Calu3 (cell line): Measurements from ENCODE around the gene SHH. TPM values are rescaled to one million over a fixed set of nuclear protein-coding genes. Genes with fewer than 3 reads are reported as not detected.
"Not testable (repeated sequence)": the region's sequence is repeated elsewhere in the genome, so short reads cannot be mapped to it uniquely, and the experiment has no call there.

Experiments
- BruUV-seq: library from RNA; stranded (reverse); fragments of 400-500 nt; replicated peaks from 2 replicates; lab custom pipeline; 2021; lab: Mats Ljungman, UMichigan
- CTCF ChIA-PET: fragments of 300-600 bp; sonication (Branson Sonifier 250); formaldehyde crosslinking; loops from one replicate; lab custom pipeline; 2022; ENCODE audit warnings: antibody characterized with exemption; lab: Charles Lee
- DNase-seq: peaks from one replicate; pipeline ENCODE4 v3.0.0; 2022
- H3K27ac Mint-ChIP-seq: one replicate; pipeline ENCODE4 v1.8.0; 2022; ENCODE audit warnings: mixed read lengths; ENCODE audit not compliant: unreplicated experiment
- H3K27me3 Mint-ChIP-seq: one replicate; pipeline ENCODE4 v1.8.0; 2022; ENCODE audit warnings: mixed read lengths; ENCODE audit not compliant: unreplicated experiment
- H3K36me3 Mint-ChIP-seq: one replicate; pipeline ENCODE4 v1.8.0; 2022; ENCODE audit warnings: mild to moderate bottlenecking, moderate library complexity, mixed read lengths; ENCODE audit not compliant: insufficient read depth, unreplicated experiment
- H3K4me1 Mint-ChIP-seq: one replicate; pipeline ENCODE4 v1.8.0; 2022; ENCODE audit warnings: mild to moderate bottlenecking, low read depth, mixed read lengths; ENCODE audit not compliant: unreplicated experiment
- H3K4me3 Mint-ChIP-seq: one replicate; pipeline ENCODE4 v1.8.0; 2022; ENCODE audit warnings: mild to moderate bottlenecking, low read depth, moderate library complexity, mixed read lengths; ENCODE audit not compliant: unreplicated experiment
- H3K9me3 Mint-ChIP-seq: one replicate; pipeline ENCODE4 v1.8.0; 2022; ENCODE audit warnings: low read depth, mixed read lengths; ENCODE audit not compliant: unreplicated experiment
- intact Hi-C: fragments of 100-400 bp; cut with micrococcal nuclease; formaldehyde crosslinking; loops from one replicate; pipeline ENCODE4 v1.10.0; 2022; ENCODE audit not compliant: unreplicated experiment
- total RNA-seq: library from RNA; stranded (reverse); gene quantifications from 2 replicates; pipeline ENCODE4 v1.2.3, GENCODE V29; 2022
- TF ChIP-seq, protein P1 (sequence below): fragments of 200-600 bp; IDR thresholded peaks from one replicate; pipeline ENCODE4 v1.8.0; 2022; ENCODE audit warnings: antibody characterized with exemption; ENCODE audit not compliant: unreplicated experiment

SHH gene
- total RNA-seq, 1 experiment from 2014 or later: 1.1 TPM

DNA sequence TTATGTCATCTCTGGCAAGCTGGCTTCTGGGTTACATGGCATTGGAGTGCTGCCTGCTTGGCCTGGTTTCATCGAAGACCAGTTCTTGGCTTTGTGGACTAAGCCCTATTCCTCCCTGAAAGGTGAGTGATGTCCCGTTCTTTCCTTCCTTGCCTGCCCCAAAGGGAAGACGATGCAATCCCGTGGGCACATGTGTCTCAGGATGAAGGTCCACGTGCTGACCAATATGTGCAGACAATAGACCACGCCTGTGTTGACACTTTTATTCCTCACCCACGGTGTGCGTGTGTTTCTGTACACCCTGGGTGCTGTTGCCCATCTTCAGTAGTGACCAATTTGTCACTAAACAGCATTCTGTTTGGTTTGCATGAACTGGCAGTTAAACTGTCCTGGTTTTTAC is 28.6 kb upstream of the SHH start:
- intact Hi-C loops: loop anchor here (5.0 kb wide), 1 partner anchor 311 kb away; no protein-coding TSS in a partner anchor
- TF ChIP-seq, protein P1, sequence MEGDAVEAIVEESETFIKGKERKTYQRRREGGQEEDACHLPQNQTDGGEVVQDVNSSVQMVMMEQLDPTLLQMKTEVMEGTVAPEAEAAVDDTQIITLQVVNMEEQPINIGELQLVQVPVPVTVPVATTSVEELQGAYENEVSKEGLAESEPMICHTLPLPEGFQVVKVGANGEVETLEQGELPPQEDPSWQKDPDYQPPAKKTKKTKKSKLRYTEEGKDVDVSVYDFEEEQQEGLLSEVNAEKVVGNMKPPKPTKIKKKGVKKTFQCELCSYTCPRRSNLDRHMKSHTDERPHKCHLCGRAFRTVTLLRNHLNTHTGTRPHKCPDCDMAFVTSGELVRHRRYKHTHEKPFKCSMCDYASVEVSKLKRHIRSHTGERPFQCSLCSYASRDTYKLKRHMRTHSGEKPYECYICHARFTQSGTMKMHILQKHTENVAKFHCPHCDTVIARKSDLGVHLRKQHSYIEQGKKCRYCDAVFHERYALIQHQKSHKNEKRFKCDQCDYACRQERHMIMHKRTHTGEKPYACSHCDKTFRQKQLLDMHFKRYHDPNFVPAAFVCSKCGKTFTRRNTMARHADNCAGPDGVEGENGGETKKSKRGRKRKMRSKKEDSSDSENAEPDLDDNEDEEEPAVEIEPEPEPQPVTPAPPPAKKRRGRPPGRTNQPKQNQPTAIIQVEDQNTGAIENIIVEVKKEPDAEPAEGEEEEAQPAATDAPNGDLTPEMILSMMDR: no peak
- no TSS peak for BruUV-seq
- Mint-ChIP-seq H3K36me3 (peaks cover 5% of the 10 kb centered on the region), H3K4me3 (no peak overlapping the region), H3K27me3 (no peaks in the 10 kb centered on the region), H3K27ac (no peak overlapping the region), H3K4me1 (peaks cover 12% of the 10 kb centered on the region), H3K9me3 (no peaks in the 10 kb centered on the region)
- no peak for DNase-seq
- CTCF ChIA-PET: no interaction called here

DNA sequence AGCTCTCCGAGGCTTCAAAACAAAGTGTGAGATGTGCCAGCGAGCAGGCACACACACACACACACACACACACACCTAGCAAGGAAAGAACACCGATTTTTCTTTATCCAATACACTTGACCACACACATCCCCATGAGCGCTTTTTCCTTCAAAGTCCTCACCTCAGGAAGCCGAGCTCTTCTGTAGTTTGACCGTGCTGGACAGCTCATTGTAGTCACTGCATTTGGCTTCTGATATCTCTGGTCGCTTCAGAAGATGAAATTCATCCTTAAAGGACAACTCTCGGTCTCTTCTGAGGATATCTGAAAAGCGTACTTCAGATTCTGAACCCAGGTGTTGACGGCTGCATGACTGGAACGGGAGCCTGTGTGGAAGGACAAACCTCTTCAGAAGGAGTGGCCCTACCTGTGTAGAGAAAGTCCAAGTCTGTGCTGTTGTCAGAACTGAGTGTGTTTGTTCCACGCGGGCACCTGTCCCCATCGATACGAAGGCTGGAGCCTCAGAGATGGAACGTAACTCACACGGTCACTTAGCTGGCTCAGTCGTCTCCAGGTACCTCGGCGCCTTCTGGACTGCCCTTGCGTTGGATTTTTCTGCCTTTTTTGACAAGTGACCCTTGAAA is 28.1 kb upstream of the SHH start:
- BruUV-seq: no TSS peak
- H3K4me1 Mint-ChIP-seq: peaks cover 12% of the 10 kb centered on the region
- H3K9me3 Mint-ChIP-seq: no peaks in the 10 kb centered on the region
- CTCF ChIA-PET: no interaction called here
- H3K4me3 Mint-ChIP-seq: no peak overlapping the region
- TF ChIP-seq, protein P1: no peak
- DNase-seq: no peak
- H3K27me3 Mint-ChIP-seq: no peaks in the 10 kb centered on the region
- no peak overlapping the region for H3K27ac Mint-ChIP-seq
- intact Hi-C loops: loop anchor here (5.0 kb wide), 1 partner anchor 312 kb away; no protein-coding TSS in a partner anchor
- H3K36me3 Mint-ChIP-seq: peaks cover 5% of the 10 kb centered on the region

DNA sequence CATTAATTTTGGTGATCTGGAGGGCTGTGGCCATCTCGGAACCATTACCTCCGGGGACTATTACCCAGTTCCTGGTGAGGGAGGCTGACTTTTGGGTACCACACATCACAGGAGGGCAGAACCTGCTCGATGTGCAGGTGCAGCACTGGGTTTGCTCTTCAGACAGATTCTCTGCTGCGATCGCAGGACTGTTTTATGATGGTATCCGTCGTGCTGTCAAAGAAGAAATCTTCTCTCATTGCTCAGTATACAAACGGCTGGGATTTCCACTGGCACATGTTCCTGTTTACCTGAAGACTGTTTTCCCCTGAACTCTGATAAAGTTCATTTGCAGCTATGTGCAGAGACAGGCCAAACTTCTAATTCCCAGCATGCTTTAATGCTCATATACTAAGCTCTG is 27.2 kb upstream of the SHH start:
- no peaks in the 10 kb centered on the region for H3K9me3 Mint-ChIP-seq

DNA sequence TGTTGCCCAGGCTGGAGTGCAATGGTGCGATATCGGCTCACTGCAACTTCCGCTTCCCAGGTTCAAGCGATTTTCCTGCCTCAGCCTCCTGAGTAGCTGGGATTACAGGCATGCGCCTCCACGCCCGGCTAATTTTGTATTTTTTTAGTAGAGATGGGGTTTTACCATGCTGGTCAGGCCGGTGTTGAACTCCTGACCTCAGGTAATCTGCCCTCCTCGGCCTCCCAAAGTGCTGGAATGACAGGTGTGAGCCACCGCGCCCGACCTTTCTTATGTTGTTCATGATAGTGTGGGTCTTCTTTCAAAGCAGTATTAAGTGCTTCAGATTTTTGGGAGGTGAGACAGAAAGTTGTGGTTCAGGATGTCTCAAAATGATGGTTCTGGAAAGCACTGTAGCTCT is 26.0 kb upstream of the SHH start:
- H3K27me3 Mint-ChIP-seq, CTCF ChIA-PET, H3K36me3 Mint-ChIP-seq, DNase-seq, H3K27ac Mint-ChIP-seq, H3K4me1 Mint-ChIP-seq, BruUV-seq, H3K9me3 Mint-ChIP-seq, intact Hi-C loops, H3K4me3 Mint-ChIP-seq: not testable (repeated sequence)

More for the DNA sequence above, 27.2 kb upstream of the SHH start:
- CTCF ChIA-PET: no interaction called here
- Mint-ChIP-seq H3K27ac (no peak overlapping the region), H3K27me3 (no peaks in the 10 kb centered on the region), H3K36me3 (peaks cover 5% of the 10 kb centered on the region), H3K4me3 (no peak overlapping the region), H3K4me1 (peaks cover 12% of the 10 kb centered on the region)
- no TSS peak for BruUV-seq
- intact Hi-C loops: no loop called here
- no peak for DNase-seq
- TF ChIP-seq, protein P1: no peak

DNA sequence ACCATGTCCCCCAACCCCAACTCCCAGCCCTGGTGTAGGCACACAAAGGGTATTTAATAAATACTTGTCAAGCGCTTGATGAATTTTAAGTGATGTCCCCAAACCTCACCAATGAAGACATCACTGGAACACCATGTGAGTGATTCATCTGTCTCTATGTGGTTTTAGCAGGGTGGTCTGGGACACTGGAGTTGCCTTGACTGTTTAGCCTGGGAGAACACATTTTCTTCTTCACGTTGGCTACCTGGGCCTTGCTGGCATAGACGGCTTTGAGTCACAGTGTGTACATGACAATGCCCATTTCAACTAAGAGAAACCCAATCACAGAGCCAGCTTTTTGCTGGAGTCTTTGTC is 24.8 kb upstream of the SHH start:
- no peak overlapping the region for H3K27ac Mint-ChIP-seq
- TF ChIP-seq, protein P1: no peak
- BruUV-seq: no TSS peak
- H3K9me3 Mint-ChIP-seq: no peaks in the 10 kb centered on the region
- CTCF ChIA-PET: no interaction called here
- intact Hi-C loops: no loop called here
- no peak overlapping the region for H3K4me3 Mint-ChIP-seq
- no peaks in the 10 kb centered on the region for H3K27me3 Mint-ChIP-seq
- no peak for DNase-seq
- peaks cover 2% of the 10 kb centered on the region for H3K4me1 Mint-ChIP-seq
- H3K36me3 Mint-ChIP-seq: no peaks in the 10 kb centered on the region
